HCEC 1CT (cell line): ENCODE data around the gene TSC22D4.
"Not testable (repeated sequence)": the region's sequence is repeated elsewhere in the genome, so short reads cannot be mapped to it uniquely, and the experiment has no call there.

ENCODE experiments used
- DNase-seq: peaks from one replicate; pipeline ENCODE4 v3.0.0-alpha.2; 2017

TSC22D4 gene

DNA sequence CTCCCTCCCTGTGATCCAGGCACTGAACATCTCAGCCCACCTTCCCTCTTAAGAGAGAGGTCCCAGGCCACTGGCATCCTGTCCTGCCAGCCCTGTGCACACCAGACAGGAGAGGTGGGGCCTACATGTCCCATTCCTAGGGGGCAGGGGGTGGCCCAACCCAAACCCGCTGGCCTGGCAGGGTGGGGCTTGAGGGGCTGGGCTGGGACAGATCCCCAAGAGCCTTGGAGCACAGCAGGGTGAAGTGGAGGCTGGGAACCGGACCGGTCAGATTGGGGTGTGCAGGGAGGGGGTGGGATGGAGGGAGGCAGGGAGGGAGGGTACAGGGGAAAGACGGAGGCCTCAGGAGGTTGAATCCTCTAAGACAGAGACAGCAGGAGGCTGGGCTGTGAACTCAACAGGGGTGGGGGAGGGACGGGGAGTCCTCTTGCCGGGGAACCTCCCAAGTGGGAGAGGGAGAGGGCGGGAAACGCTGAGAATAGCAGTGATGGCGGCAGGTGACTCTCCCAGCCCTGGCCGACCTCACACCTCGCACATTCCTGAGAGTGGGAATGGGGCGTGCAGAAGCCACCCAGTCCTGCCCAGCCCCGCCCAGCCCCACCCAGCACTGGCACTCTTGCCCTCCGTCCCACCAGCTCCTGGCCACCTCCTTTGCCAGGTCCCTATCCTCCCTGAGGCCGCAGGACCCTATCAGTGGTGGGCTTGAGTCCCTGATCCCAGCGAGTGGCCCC, 6.7 kb downstream of the TSC22D4 start:
- DNase-seq: no peak

DNA sequence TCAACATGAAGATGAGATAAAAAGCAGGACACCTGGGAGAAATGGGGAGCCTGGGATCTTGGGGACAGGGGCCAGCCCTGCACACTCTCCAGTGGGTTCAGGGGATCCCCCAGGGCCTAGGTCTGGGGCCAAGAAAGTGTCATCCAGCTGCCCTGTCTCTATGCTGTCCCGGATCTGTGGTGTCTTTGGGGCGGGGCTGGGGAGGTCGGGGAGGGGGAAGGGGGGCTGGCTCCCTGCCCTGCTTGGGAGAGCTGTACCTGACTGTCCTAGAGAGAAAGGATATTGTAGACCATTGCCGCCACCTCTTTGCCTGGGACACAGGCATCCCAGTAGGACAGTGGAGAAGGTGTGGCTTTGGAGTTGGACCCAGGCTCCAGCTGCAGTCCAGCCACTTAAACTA, 8.0 kb downstream of the TSC22D4 start:
- no peak for DNase-seq

DNA sequence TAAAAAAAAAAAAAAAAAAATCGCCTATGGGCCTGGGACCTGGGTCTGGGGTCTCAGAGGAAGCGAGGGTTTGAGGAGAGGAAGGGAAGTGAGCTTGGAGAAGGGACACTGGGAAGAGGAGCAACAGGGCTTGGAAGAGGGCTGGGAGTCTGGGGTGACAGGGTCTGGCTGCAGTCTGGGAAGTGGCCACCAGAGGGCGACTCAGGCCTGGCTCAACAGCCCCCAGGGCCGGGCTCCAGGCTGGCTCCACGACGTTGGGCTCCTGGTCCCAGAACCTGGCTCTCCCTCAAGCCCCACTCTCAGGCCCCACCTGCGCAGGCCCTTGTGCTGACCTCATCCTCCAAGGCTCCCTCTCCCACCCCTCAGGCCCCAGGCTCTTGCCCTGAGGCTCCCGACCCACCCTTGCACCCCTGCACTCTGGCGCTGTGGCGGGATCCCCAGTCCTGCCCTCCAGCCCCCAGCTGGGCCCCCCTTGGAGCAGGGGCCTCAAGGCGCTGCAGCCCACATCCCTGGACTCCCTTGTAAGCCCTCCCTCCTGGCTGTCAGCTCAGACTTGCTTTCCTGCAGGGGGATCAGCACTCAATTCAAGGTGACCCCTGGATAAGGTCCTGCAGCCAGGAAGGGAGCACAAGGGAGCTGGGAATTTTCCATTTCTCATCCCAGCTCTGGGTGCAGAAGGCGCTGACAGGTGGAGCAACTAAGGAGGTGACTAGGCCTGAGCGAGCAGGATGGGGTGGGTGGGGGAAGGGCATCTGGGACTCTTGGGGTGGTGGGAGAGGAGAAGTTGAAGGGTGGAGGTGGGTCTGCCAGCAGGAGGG, 9.6 kb downstream of the TSC22D4 start:
- peak; percentile 53 for DNase-seq

DNA sequence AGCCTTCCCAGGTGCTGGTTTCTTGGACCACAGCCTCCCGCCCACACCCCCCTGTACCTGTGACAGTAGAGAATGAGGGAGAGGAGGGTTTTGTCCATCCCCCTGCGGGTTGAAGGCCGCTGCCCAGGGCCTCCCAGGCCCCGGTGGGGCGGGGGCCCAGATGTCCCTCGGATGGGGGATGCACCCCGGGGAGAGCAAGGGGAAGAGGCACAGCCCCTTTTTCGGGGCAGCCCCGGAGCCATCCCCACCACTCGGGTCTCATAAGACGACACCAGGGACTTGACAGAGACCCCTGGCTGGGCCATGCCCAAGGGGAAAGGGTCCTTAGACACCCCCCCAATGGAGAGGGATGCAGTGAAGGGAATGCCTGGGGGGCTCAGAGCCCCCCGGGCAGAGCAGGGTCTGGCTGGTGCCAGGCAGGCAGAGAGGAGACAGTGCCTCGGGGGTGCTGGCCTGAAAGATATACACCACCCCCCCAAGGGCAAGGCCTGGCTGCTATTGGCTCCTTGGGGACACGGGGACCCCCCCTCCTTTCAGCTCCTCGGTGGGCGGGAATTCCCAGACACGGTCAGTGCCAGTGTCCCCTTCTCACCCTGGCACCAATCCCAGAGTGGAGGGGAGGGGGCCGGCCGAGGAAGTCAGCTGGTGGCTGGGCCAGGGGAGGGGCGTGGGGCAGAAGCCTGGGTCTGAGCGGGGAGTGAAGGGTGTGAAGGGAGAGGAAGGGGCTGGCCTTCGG, 11.2 kb downstream of the TSC22D4 start:
- DNase-seq: no peak

DNA sequence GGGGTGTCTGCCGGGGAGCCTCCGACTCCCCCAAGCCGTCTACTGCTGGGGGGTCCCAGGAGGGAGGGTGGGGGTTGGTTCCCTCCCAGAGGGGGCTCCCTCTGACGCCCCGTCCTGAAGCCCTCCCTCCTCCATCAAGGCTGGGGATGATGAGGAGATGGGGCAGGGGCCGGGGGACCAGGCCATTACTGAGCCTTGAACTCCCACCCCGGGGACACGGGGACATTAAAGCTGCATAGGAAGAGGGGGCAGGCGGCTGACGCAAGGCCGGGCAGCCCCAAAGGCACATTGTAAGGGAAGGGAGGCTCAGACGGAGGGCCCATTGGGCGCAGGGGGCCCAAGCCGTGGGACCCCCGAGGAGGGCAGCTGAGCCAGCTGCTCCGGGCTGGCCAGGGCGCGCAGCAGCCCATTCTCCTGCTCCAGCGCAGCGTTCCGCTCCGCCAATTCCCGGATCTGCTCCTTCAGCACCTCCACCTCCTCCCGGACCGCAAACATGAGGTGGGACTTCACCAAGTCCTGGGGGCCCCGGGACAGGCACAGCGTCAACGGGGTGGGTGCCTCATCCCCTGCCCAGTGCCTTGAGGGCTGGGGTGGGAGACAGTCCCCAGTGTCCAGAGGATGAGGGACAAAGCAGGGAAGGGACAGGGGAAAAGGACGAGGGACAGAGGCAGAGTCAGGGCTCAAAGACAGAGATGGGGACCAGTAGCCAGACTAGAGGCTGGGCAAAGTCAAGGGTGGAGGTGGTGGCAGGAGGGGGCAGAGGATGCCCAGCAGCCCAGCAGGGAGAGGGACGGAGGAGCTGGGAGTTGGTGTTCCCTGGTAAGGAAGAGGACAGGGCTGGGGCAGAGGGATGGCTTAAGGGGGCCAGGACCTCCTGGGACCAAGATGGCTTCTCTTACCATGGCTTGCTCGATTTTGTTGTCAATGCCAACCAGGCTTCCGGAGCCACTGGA, 12.1 kb downstream of the TSC22D4 start:
- DNase-seq: no peak

DNA sequence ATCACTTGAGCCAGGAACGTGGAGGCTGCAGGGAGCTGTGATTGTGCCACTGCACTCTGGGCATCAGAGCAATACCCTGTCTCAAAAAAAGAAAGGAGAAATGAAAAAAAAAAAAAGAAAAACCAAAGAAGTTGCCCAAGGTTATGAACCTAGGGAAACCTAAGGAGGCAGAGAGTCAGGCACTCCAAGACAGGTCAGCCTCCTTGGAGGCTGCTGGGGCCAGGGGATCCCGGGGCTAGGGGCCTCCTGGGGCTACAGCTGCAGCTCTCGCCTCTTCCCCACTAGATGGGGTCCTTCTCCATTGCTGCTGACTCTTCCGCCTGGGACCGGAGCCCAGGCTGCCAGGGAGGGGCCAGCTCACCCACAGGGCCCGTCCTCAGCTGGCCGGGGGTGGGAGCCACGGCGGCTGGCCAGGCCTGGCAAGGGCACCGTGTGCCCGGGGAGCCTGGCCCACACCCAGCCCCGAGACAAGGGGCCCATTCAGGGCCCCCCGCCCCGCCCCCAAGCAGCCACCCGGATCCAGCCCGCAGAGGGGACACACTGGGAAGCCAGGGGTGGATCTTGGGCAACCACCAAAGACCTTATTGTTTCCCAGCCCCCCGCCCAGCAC, 13.2 kb downstream of the TSC22D4 start:
- DNase-seq: peak; percentile 72

DNA sequence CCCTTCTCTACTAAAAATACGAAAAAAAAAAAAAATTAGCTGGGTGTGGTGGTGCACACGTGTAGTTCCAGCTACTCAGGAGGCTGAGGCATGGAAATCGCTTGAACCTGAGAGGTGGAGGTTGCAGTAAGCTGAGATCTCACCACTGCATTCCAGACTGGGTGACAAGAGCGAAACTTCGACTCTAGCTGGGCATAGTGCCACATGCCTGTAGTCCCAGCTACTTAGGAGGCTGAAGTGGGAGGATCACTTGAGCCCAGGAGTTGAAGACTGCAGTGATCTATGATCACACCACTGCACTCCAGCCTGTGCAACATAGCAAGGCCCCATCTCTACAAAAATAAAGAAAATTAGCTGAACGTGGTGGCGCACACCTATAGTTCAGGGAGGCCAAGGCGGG, 13.7 kb downstream of the TSC22D4 start:
- DNase-seq: no peak

DNA sequence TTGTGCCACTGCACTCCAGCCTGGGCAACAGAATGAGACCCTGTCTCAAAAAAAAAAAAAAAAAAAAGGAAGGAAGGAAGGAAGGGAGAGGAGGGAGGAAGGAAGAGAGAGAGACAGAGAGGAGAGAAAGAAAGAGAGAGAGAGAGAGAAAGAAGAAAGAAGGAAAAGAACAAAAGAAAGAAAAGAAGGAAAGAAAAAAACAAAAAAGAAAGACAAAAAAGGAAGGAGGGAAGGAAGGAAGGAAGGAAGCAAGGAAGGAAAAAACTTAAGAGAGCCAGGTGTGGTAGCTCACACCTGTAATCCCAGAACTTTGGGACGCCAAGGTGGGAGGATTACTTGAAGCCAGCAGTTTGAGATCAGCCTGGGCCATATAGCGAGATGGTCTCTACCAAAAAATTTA, 14.2 kb downstream of the TSC22D4 start:
- no peak for DNase-seq

DNA sequence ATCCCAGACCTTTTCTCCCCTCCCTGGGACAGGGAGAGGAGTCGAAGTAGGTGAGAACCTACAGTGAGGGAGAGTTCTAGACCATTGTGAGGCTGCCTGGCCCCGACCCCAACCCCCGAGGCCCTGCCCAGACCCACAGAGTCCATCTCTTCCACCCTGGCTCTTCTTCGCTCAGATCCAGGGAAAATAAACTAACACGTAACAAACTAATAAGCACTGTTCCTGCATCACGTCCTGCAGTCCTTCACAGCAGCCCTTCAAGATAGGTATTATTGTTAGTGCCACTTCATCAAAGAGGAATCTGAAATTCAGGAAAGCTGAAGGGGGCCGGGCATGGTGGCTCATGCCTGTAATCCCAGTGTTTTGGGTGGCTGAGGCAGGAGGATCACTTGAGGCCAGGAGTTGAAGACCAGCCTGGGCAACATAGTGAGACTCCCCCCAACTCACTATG, 14.8 kb downstream of the TSC22D4 start, which contains the start of gene SPACDR:
Gene SPACDR, minus strand, starts transcription at position 51 of the 451 bp plus-strand sequence. CDS start 235 bp downstream, outside the sequence.
- DNase-seq: peak; percentile 40

DNA sequence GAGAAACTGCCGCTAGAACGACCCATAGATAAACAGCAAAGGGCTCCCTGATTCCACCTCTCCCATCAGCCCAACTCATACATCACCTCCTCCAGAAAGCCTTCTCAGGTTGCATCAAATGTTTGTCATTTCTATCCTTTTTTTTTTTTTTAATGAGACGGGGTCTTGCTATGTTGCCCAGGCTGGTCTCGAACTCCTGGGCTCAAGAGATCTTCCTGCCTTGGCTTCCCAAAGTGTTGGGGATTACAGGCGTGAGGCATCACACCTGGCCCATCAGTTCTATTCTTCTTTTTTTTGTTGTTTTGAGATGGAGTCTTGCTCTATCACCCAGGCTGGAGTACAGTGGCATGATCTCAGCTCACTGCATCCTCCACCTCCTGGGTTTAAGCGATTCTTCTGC, 22.0 kb downstream of the TSC22D4 start:
- no peak for DNase-seq

DNA sequence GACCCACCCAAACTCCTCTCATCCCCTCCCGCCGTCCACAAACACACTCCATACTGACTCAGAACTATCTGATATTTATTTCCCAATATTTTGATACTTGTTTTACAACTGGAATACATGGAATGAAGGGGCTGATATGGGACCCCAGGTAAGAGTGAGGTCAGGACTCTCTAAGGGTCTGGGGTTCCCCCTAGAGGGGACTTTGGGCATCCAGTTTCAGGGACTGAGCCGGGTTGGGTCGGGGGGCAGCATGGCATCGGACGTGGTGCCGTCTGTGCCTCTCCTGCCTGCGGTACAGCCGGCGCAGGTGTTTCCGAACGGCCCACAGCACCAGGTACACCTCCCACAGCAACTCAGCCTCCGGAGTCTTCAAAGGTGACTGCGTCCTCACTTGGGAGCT, 22.5 kb downstream of the TSC22D4 start:
- no peak for DNase-seq

DNA sequence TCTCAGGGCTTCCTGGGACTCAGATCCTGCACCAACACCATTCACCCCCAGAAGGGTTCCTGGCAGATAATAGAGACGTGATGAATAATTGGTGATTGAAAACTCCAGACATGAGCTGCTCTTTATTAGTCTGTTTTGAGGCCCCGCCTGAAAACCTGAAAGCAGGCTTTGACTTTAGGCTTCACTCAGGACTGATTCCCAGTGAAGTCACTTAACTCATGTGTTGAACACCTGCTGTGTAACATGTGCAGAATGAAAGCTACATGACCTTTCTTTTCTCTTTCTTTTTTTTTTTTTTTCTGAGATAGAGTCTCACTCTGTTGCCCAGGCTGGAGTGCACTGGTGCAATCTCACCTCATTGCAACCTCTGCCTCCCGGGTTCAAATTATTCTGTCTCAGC, 23.8 kb downstream of the TSC22D4 start:
- no peak for DNase-seq

DNA sequence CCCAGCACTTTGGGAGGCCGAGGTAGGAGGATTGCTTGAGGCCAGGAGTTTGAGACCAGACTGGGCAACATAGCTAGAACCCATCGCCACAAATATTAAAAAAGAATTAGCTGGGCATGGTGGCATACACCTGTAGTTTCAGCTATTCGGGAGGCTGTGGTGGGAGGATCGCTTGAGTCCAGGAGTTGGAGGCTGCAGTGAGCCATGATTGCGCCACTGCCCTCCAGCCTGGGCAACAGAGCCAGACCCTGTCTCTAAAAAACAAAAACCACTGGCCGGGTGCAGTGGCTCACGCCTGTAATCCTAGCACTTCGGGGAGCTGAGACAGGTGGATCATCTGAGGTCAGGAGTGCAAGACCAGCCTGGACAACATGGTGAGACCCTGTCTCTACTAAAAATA, 25.2 kb downstream of the TSC22D4 start:
- not testable (repeated sequence) for DNase-seq

DNA sequence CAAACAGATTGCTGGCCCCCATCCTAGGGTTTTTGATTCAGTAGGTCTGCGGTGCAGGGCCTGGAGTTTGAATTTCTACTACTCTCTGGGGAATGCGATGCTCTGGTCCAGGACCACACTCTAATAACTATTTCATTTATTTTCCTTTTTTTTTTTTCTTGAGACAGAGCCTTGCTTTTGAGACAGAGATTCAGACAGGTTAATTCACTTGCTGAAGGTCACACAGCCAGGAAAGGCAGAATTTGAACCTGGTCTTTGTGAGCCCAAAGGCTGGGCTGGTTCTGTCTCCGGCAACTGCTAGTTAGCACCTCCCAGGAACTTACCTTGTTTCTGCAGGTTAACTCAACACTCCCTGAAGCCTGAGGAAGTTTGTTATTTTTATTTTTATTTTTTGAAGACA, 26.5 kb downstream of the TSC22D4 start:
- no peak for DNase-seq

DNA sequence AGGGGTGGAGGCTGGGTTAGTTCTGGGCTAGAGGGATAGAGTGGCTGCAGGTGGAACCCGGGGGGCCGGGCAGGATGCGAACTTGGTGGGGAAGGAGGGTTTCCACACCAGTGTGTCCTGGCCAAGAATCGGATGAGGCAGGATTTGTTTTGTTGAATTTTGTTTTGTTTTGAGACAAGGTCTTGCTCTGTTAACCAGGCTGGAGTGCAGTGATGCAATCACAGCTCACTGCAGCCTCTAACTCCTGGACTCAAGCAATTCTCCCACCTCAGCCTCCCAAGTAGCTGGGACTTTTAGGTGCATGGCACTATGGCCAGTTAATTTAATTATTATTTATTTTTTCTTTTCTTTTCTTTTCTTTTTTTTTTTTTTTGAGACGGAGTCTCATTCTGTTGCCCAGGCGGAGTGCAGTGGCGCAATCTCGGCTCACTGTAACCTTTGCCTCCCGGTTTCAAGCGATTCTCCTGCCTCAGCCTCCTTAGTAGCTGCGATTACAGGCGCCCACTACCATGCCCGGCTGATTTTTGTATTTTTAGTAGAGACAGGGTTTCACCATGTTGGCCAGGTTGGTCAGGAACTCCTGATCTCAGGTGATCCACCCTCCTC, 29.7 kb downstream of the TSC22D4 start:
- DNase-seq: no peak

DNA sequence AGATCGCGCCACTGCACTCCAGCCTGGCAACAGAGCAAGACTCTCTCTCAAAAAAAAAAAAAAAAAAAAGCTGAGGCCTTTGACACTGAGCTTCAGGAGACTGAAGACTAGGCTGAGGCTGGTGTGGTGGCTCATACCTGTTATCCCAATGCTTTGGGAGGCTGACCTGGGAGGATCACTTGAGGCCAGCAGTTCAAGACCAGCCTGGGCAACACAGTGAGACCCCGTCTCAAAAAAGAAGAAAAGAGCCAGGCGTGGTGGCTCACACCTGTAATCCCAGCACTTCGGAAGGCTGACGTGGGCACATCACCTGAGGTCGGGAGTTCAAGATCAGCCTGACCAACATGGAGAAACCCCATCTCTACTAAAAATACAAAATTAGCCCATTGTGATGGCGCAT, 31.7 kb downstream of the TSC22D4 start:
- DNase-seq: not testable (repeated sequence)

DNA sequence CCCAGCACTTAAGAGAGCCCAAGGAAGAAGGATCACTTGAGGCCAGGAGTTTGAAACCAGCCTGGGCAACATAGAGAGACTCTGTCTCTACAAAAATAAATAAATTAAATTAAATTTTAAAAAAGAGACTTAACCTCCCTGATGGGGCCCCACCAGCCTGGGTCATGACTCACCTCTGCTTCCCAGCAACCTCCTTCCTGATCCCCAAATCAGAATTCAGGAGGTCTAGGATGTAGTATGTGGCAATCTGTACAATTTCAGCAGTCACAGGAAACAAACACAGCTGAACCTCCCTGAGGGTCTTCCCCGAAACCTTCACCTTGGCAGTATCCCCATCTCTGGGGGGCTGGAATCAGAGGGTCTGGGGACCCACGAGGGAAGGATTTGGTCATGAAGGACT, 33.0 kb downstream of the TSC22D4 start:
- peak; percentile 80 for DNase-seq

DNA sequence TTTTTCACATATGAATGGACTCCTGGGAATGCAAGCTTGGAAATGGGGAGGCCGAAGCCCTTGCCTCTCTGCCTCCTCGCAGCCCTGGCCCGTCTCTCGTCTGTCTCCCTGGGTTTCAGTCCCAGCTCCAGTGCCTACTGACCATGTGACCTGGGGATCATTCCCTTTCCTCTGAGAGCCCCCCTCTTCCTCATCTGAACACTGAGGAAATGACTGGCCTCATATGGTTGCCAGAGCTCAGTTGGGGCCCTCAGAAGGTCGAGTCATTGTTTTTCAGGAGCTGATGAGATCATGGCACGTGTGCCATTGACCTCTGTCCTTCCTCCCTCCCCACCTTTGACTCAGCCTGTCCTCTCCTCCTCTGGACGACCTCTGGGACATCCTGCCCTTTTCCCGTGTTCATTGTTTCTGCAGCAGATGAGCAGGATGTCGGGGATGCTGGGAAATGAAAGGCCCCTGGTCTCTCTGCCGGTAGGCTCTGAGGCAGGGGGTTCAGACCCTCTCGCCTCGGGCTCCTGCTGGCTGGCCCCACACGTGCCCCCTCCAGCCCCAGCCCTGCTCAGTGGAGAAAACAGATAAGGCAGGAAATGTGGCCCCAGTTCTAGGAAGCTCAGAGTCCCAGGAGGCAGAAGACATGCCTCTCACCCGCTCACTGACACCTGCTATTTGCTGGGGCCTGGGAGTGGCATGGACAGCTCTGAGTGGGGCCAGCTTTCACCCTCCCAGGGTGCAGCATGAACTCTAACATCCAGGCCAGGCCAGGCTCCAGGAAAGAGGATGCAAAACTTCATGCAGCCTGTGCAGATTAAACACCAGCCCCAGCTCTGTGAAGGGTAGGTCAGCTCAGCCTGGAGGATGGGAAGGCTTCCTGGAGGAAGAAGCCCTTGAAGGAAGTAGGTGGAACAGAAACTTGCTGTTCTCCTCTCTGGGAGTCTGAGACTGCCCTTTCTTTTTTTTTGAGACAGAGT, 34.4 kb downstream of the TSC22D4 start:
- DNase-seq: peak; percentile 97

DNA sequence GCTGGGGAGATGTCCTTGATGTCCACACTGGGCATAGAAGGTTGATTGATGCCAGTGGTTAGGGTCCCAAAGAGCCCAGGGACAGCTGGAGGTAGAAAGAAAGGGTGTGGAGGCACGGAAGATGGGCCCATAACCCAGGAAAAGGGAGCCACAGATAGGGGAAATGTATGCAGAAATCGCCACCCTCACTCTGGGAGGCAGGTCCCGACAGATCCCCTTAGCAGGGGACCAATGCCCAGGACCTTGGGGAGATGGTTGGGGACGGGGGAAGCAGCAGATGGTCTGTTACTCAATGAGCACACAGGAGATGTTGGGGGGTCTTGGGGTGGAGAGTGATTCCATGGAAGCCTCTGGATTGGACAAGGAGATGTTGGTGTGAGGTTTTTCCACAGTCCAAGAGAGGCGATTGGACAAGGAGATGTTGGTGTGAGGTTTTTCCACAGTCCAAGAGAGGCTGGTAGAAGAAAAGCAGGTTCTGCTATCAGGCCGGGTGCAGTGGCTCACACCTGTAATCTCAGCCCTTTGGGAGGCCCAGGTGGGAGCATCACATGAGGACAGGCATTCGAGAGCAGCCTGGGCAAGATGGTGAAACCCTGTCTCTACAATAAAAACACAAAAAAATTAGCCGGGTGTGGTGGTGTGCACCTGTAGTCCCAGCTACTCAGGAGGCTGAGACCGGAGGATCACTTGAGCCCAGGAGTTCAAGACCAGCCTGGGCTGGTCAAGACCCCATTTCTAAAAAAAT, 35.7 kb downstream of the TSC22D4 start:
- DNase-seq: no peak
